Measurements from ENCODE around the gene PALM.

- no peak for TF ChIP-seq CTCF (IDR thresholded peaks at IDR 0.05; ENCODE audit: low read length)
- TF ChIP-seq EZH2 (IDR thresholded peaks at IDR 0.05; ENCODE audit: borderline replicate concordance, low read length), result no peak
Measured at GRCh38 chr19:682678-683320, 25.9 kb upstream of the PALM start.

Measured in OCI-LY1 (cell line).